ENCODE measurements around the gene ACSL5.
A peak's percentile ranks its signal among the peaks of the same experiment; 100 is the strongest.

ACSL5 gene

GRCh38 chr10:112409755-112410154 lies 35.8 kb downstream of the ACSL5 start:
- DNase-seq (ENCODE audit: low read depth) = no peak

GRCh38 chr10:112412696-112413095 lies 38.8 kb downstream of the ACSL5 start:
- no peak for DNase-seq (ENCODE audit: low read depth)

- no peak for DNase-seq (ENCODE audit: low read depth)
Measured at GRCh38 chr10:112421731-112422130, 47.8 kb downstream of the ACSL5 start.

GRCh38 chr10:112424651-112425050 lies 50.7 kb downstream of the ACSL5 start:
- no peak for DNase-seq (ENCODE audit: low read depth)

GRCh38 chr10:112426111-112426510 lies 52.2 kb downstream of the ACSL5 start:
- no peak for DNase-seq (ENCODE audit: low read depth)

GRCh38 chr10:112429147-112429546 lies 55.2 kb downstream of the ACSL5 start:
- DNase-seq (ENCODE audit: low read depth) = no peak

- DNase-seq (ENCODE audit: low read depth) = no peak
Measured at GRCh38 chr10:112429654-112430230, 55.8 kb downstream of the ACSL5 start.

GRCh38 chr10:112433136-112433535 lies 59.2 kb downstream of the ACSL5 start:
- DNase-seq (ENCODE audit: low read depth) = no peak

- no peak for DNase-seq (ENCODE audit: low read depth)
Measured at GRCh38 chr10:112434988-112435619, 61.2 kb downstream of the ACSL5 start.

- no peak for DNase-seq (ENCODE audit: low read depth)
Measured at GRCh38 chr10:112438356-112438755, 64.4 kb downstream of the ACSL5 start.

GRCh38 chr10:112441520-112441919 lies 67.6 kb downstream of the ACSL5 start:
- no peak for DNase-seq (ENCODE audit: low read depth)

GRCh38 chr10:112442063-112442462 lies 68.1 kb downstream of the ACSL5 start:
- DNase-seq (ENCODE audit: low read depth) = no peak

- no peak for DNase-seq (ENCODE audit: low read depth)
Measured at GRCh38 chr10:112446055-112446854, 72.3 kb downstream of the ACSL5 start.

- DNase-seq (ENCODE audit: low read depth) = peak; percentile 70
Measured at GRCh38 chr10:112446855-112447619, 73.1 kb downstream of the ACSL5 start, which contains the start of the genes VTI1A and ZDHHC6. TSS of gene VTI1A (plus strand) at chr10:112447215. CDS start at chr10:112447374, 159 bp downstream. TSS of gene ZDHHC6 (minus strand) at chr10:112446914. CDS start at chr10:112445436, 1,478 bp downstream.

GRCh38 chr10:112447620-112447928 lies 73.7 kb downstream of the ACSL5 start:
- DNase-seq (ENCODE audit: low read depth) = no peak

- DNase-seq (ENCODE audit: low read depth) = no peak
Measured at GRCh38 chr10:112448888-112449287, 75.0 kb downstream of the ACSL5 start.

GRCh38 chr10:112454910-112455779 lies 81.2 kb downstream of the ACSL5 start:
- DNase-seq (ENCODE audit: low read depth) = no peak

- DNase-seq (ENCODE audit: low read depth) = no peak
Measured at GRCh38 chr10:112456533-112456932, 82.6 kb downstream of the ACSL5 start.

GRCh38 chr10:112460366-112460765 lies 86.5 kb downstream of the ACSL5 start:
- DNase-seq (ENCODE audit: low read depth) = no peak

GRCh38 chr10:112461029-112461887 lies 87.3 kb downstream of the ACSL5 start:
- DNase-seq (ENCODE audit: low read depth) = no peak

Measured in stimulated activated CD8-positive, alpha-beta memory T cell treated with anti-CD3 and anti-CD28 coated beads, Interleukin-12 subunit alpha, Interleukin-12 subunit beta, amount 100 ng/mL, for 1 hour (primary cell).